Heart left ventricle (tissue), 13 donors: ENCODE data around the gene VPS26A.

Experiments used
- POLR2A ChIP-seq, 2 donors: fragments of 450-650 bp; IDR thresholded peaks; one replicate each; pipeline ENCODE4 v1.6.1; 2017; ENCODE audit warnings: antibody characterized with exemption in 2 of 2, mild to moderate bottlenecking in 2 of 2, moderate library complexity in 2 of 2
- TF ChIP-seq, protein P1 (sequence below), 12 donors: fragments of 200-600 bp; sonication (generic) in 4 of 12; IDR thresholded peaks; one replicate each; pipeline versions ENCODE4 v1.5.0 to v1.8.0; 2018 to 2022; ENCODE audit warnings: antibody characterized with exemption in 12 of 12, mild to moderate bottlenecking in 5 of 12
- donor health status: ischemic (EF 13 %, LVEDD 7.1; RV severe dilation, severe dysfunction).
- donor health status: DM: no; HTN: yes; CAD: no.
- donor health status: DM: no; HTN: no; CAD: no.
- donor health status: ischemic (EF 25% LVEDD 6.9; RV normal size, moderate dysfunction).
- donor health status: ischemic (EF 25% LVEDD 5.7; RV mildly dilated, moderate dysfunction).
- donor health status: ischemic (EF 35%, LVEDD 5.7; RV mildly dilated, moderate dysfunction).
- donor health status: nonischemic (EF 11% LVEDD 7.7; RV severe dilation, severe dysfunction).
- donor health status: DM: yes; HTN: yes; CAD: no.
- donor health status: PGD.
- donor health status: ischemic (EF 29% LVEDD 5.4; RV normal size, mild dysfunction).
- donor health status: nonischemic (EF 23%, LVEDD 6.1; RV moderate dilation, normal function).

DNA sequence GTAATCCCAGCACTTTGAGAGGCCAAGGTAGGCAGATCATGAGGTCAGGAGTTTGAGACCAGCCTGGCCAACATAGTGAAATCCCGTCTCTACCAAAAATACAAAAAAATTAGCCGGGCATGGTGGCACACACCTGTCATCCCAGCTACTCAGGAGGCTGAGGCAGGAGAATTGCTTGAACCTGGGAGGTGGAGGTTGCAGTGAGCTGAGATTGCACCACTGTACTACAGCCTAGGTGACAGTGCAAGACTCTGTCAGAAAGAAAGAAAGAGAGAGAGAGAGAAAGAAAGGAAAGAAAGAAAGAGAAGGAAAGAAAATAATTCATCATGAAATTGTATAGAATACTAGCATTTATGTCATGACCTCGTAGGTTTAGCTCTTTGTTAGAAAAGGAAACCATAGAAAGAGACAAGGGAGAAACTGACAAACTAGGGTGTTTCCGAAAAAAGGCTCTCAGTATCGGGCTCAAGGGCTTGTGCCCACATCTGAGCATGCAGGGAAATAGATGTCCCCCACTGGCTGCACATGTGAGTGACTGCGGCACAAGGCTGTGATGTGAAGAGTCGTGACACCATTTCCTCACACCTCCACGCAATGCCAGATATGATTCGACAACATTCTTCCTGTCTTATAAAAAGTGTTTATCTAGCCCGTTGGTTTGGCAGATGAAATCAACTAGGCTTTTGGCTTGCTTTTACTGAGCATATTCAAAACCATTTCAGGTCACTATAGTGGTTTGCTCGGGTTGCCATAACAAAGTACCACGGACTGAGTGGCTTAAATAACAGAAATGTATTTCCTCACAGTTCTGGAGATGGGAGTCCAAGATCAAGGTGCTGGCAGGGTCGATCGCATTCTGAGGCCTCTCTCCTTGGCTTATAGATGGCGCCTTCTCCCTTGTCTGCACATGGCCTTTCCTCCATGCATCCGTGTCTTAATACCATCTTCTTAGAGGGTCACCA is 34.1 kb upstream of the VPS26A start:
- TF ChIP-seq, protein P1, sequence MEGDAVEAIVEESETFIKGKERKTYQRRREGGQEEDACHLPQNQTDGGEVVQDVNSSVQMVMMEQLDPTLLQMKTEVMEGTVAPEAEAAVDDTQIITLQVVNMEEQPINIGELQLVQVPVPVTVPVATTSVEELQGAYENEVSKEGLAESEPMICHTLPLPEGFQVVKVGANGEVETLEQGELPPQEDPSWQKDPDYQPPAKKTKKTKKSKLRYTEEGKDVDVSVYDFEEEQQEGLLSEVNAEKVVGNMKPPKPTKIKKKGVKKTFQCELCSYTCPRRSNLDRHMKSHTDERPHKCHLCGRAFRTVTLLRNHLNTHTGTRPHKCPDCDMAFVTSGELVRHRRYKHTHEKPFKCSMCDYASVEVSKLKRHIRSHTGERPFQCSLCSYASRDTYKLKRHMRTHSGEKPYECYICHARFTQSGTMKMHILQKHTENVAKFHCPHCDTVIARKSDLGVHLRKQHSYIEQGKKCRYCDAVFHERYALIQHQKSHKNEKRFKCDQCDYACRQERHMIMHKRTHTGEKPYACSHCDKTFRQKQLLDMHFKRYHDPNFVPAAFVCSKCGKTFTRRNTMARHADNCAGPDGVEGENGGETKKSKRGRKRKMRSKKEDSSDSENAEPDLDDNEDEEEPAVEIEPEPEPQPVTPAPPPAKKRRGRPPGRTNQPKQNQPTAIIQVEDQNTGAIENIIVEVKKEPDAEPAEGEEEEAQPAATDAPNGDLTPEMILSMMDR (IDR thresholded peaks at IDR 0.05): no peak
- no peak for TF ChIP-seq POLR2A (IDR thresholded peaks at IDR 0.05)
